K562 (cell line): Measurements from ENCODE around the gene TMED6.

Experiments used
- CCAR2 ChIP-seq: fragments of 200-400 bp; formaldehyde crosslinking; IDR thresholded peaks from 2 replicates; pipeline ENCODE4 v1.6.1; 2017; ENCODE audit warnings: mild to moderate bottlenecking, low read depth, low read length
- CREM ChIP-seq: IDR thresholded peaks from 2 replicates; pipeline ENCODE4 v1.6.1; 2014; ENCODE audit warnings: antibody characterized with exemption, low read depth
- FOXA1 ChIP-seq: fragments of 450-650 bp; IDR thresholded peaks from 2 replicates; pipeline ENCODE4 v1.6.1; 2016; ENCODE audit warnings: mild to moderate bottlenecking, borderline replicate concordance
- IRF9 ChIP-seq: fragments of 450-650 bp; IDR thresholded peaks from 2 replicates; pipeline ENCODE4 v1.6.1; 2016; ENCODE audit warnings: missing biosample characterization, missing genetic modification characterization
- KAT7 ChIP-seq: sonication (generic); formaldehyde crosslinking; IDR thresholded peaks from 2 replicates; pipeline ENCODE4 v1.8.0; 2022; ENCODE audit warnings: missing genetic modification reagents, mild to moderate bottlenecking, borderline replicate concordance
- MTA2 ChIP-seq: fragments of 450-650 bp; IDR thresholded peaks from 2 replicates; pipeline ENCODE4 v1.6.1; 2016; ENCODE audit warnings: low read depth
- NFXL1 ChIP-seq: fragments of 450-650 bp; formaldehyde crosslinking; IDR thresholded peaks from 2 replicates; pipeline ENCODE4 v1.4.0; 2021; ENCODE audit warnings: mild to moderate bottlenecking
- RBM34 ChIP-seq: fragments of 200-400 bp; formaldehyde crosslinking; IDR thresholded peaks from 2 replicates; pipeline ENCODE4 v1.6.1; 2018; ENCODE audit warnings: low read length, borderline replicate concordance; ENCODE audit not compliant: insufficient read depth
- YY1 ChIP-seq, 3 experiments: IDR thresholded peaks; 2 replicates each; pipeline ENCODE4 v1.6.1; 2011; ENCODE audit warnings: low read length in 2 of 3, mild to moderate bottlenecking in 2 of 3, moderate library complexity in 2 of 3, borderline replicate concordance in 1 of 3, control low read depth in 1 of 3, low read depth in 1 of 3; ENCODE audit not compliant: insufficient read depth in 3 of 3, insufficient replicate concordance in 2 of 3, control insufficient read depth in 1 of 3, insufficient read length in 1 of 3; ENCODE audit errors: extremely low read depth in 1 of 3
- ZBTB1 ChIP-seq: sonication (generic); formaldehyde crosslinking; IDR thresholded peaks from 2 replicates; pipeline ENCODE4 v1.8.1; 2023; ENCODE audit warnings: missing genetic modification reagents, low read depth, mild to moderate bottlenecking, borderline replicate concordance
- ZNF384 ChIP-seq: IDR thresholded peaks from 2 replicates; pipeline ENCODE4 v1.6.1; 2012; ENCODE audit warnings: low read depth, low read length, improper control_type of control experiment
- ZNF398 ChIP-seq: fragments of 250-450 bp; sonication (Bioruptor Pico); IDR thresholded peaks from 2 replicates; pipeline ENCODE4 v1.8.0; 2021; ENCODE audit warnings: moderate library complexity, mild to moderate bottlenecking, inconsistent platforms

- TF ChIP-seq ZNF398 (CRISPR knock-in tag) (no peak), FOXA1 (no peak), KAT7 (CRISPR knock-in tag) (no peak), NFXL1 (CRISPR knock-in tag) (no peak), RBM34 (no peak), CCAR2 (no peak), YY1 (IDR thresholded peaks at IDR 0.05; ENCODE audit: borderline replicate concordance in 1 of 3, control insufficient read depth in 1 of 3, extremely low read depth in 1 of 3, insufficient read depth in 3 of 3, insufficient read length in 1 of 3, insufficient replicate concordance in 2 of 3, low read depth in 1 of 3, low read length in 2 of 3) (no peak), CREM (no peak), MTA2 (no peak), IRF9 (tag) (no peak), ZNF384 (no peak), ZBTB1 (CRISPR knock-in tag) (no peak)
Measured at GRCh38 chr16:69345923-69346322, 5.7 kb downstream of the TMED6 start.
